ENCODE data around the gene GDF7. TPM values are rescaled to one million over a fixed set of nuclear protein-coding genes. Genes with fewer than 3 reads are reported as not detected.
A peak's percentile ranks its signal among the peaks of the same experiment; 100 is the strongest.

GDF7 gene
- total and polyA plus RNA-seq, 2 donors from 2014 or later, result 1.8 to 12.5 TPM

DNA sequence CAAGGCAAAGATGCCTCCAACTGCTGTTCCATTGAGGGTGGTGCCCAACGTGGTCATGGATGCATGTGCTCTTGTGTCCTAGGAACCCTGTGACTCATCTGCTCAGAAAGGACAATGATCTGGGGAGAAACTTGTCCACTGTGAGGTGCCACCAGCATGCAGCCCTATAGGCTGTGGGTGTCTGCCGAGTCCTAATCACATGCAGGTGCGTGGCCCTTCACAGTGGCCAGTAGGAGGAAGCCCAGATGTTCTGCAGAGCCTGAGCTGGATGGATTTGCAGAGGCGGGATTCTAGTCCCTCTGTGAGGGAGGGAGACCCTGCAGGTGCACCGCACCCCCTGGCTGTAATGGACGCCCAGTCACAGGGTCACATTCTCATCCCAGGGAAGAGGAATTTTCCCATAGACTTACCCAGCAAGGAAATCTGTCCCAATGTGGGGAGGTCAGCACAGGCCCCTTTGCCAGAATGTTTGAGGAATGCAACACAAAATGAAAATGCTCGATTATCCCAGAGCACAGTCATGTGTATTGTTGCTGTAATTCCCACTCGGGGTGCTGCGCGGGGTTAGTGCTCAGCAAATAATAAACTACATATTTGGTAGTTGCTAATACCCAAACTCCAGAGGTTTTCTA lies 13.9 kb downstream of the GDF7 start:
- H3K27me3 ChIP-seq (ENCODE audit: control insufficient read depth, insufficient read depth, low read length), result no peaks in the 10 kb centered on the region
- H3K36me3 ChIP-seq (ENCODE audit: control insufficient read depth in 2 of 3, insufficient read depth in 3 of 3, low read length in 3 of 3), result peaks cover 0 to 7% (median 2%) of the 10 kb centered on the region in 3 donors
- no peaks in the 10 kb centered on the region for H3K9me3 ChIP-seq (ENCODE audit: control insufficient read depth in 2 of 3, insufficient read depth in 1 of 3, low read length in 3 of 3)
- no peak overlapping the region for H3K4me3 ChIP-seq (ENCODE audit: low read length in 3 of 3)
- no peak for FAIRE-seq
- H3K9ac ChIP-seq (ENCODE audit: low read length in 3 of 3), result no peak overlapping the region
- DNase-seq, result no peak
- TF ChIP-seq, protein P1, sequence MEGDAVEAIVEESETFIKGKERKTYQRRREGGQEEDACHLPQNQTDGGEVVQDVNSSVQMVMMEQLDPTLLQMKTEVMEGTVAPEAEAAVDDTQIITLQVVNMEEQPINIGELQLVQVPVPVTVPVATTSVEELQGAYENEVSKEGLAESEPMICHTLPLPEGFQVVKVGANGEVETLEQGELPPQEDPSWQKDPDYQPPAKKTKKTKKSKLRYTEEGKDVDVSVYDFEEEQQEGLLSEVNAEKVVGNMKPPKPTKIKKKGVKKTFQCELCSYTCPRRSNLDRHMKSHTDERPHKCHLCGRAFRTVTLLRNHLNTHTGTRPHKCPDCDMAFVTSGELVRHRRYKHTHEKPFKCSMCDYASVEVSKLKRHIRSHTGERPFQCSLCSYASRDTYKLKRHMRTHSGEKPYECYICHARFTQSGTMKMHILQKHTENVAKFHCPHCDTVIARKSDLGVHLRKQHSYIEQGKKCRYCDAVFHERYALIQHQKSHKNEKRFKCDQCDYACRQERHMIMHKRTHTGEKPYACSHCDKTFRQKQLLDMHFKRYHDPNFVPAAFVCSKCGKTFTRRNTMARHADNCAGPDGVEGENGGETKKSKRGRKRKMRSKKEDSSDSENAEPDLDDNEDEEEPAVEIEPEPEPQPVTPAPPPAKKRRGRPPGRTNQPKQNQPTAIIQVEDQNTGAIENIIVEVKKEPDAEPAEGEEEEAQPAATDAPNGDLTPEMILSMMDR (IDR thresholded peaks at IDR 0.05; ENCODE audit: borderline replicate concordance, extremely low read depth, insufficient read depth), result no peak
- intact Hi-C loops (cut with DNase I), result no loop called here
- no peak overlapping the region for H3K27ac ChIP-seq (ENCODE audit: low read depth in 2 of 2, low read length in 2 of 2)
- H3K4me1 ChIP-seq (ENCODE audit: control insufficient read depth in 2 of 3, insufficient read depth in 2 of 3, low read depth in 1 of 3, low read length in 3 of 3), result peaks cover 0 to 16% (median 13%) of the 10 kb centered on the region in 3 donors

DNA sequence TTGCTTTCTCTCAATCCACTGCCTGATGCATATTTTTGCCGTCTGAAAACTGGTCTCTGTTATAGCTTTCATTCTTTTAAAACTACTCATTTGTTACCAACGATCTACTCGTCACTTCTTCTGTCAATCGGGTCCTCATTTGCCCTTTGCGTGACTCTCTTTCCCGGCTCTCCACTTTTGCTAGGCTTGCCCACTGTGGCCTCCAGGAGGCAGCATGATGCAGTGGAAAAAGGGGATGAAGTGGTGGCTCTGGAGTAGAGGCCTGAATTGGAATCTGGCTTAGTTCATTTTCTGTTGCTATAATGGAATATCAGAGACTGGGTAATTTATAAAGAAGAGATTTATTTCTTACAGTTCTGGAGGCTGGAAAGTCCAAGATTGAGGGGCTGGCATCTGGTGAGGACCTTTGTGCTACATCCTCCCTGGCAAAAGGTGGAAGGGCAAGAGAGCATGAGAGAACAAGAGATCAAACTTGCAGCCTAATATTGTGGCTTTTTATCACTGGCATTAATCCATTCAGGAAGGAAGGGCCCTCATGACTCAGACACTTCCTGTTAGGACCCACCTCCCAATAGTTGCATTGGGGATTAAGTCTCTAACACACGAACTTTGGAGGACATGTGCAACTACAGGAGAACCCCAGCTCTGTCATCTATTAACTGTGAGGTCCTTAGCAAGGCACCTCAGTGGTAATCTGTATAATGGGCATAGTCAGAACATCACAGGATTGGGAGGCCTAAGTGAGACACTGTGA lies 15.4 kb downstream of the GDF7 start:
- FAIRE-seq (no peak), DNase-seq (no peak)
- H3K27ac ChIP-seq (ENCODE audit: low read depth in 2 of 2, low read length in 2 of 2), result no peak overlapping the region
- intact Hi-C loops (cut with DNase I), result no loop called here
- H3K9me3 ChIP-seq (ENCODE audit: control insufficient read depth in 2 of 3, insufficient read depth in 1 of 3, low read length in 3 of 3), result no peaks in the 10 kb centered on the region
- no peak overlapping the region for H3K4me3 ChIP-seq (ENCODE audit: low read length in 3 of 3)
- H3K36me3 ChIP-seq (ENCODE audit: control insufficient read depth in 2 of 3, insufficient read depth in 3 of 3, low read length in 3 of 3), result peaks cover 2 to 7% (median 3%) of the 10 kb centered on the region in 3 donors
- TF ChIP-seq, protein P1 (IDR thresholded peaks at IDR 0.05; ENCODE audit: borderline replicate concordance, extremely low read depth, insufficient read depth), result peak; percentile 35
- peaks cover 0 to 5% (median 2%) of the 10 kb centered on the region in 3 donors for H3K4me1 ChIP-seq (ENCODE audit: control insufficient read depth in 2 of 3, insufficient read depth in 2 of 3, low read depth in 1 of 3, low read length in 3 of 3)
- H3K9ac ChIP-seq (ENCODE audit: low read length in 3 of 3), result no peak overlapping the region
- H3K27me3 ChIP-seq (ENCODE audit: control insufficient read depth, insufficient read depth, low read length), result no peaks in the 10 kb centered on the region

DNA sequence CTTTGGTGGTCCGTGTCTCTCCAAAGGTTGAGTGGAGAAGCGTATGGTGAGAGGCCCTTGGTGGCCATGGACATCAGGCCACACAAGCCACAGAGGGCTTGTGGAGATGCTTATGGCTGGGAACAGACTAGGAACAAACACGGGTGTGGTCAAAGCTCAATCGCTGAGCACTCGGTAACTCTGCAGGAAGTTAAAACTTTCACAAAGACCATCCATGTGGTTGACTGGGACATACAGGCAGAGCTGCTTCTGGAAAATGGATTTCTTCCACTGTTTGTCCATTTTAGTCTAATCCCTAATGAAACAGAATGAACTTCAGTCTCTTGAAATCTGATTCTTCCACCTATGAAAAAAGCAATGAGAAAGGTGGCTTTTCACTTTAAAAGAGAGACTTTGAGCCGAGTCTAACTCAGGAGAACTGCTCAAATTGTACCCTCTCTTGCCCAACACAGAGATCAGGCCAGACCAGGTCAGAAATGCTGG lies 17.7 kb downstream of the GDF7 start:
- no peak for FAIRE-seq
- H3K27ac ChIP-seq (ENCODE audit: low read depth in 2 of 2, low read length in 2 of 2), result peak overlapping the region in 1 of 2 donors; percentile 53

More for the DNA sequence above, 17.7 kb downstream of the GDF7 start:
- no peak for DNase-seq
- TF ChIP-seq, protein P1 (IDR thresholded peaks at IDR 0.05; ENCODE audit: borderline replicate concordance, extremely low read depth, insufficient read depth), result no peak
- Histone ChIP-seq H3K9ac (ENCODE audit: low read length in 3 of 3) (no peak overlapping the region), H3K9me3 (ENCODE audit: control insufficient read depth in 2 of 3, insufficient read depth in 1 of 3, low read length in 3 of 3) (no peaks in the 10 kb centered on the region), H3K4me1 (ENCODE audit: control insufficient read depth in 2 of 3, insufficient read depth in 2 of 3, low read depth in 1 of 3, low read length in 3 of 3) (peaks cover 0 to 4% (median 2%) of the 10 kb centered on the region in 3 donors), H3K4me3 (ENCODE audit: low read length in 3 of 3) (no peak overlapping the region), H3K27me3 (ENCODE audit: control insufficient read depth, insufficient read depth, low read length) (no peaks in the 10 kb centered on the region), H3K36me3 (ENCODE audit: control insufficient read depth in 2 of 3, insufficient read depth in 3 of 3, low read length in 3 of 3) (peaks cover 2 to 11% (median 5%) of the 10 kb centered on the region in 3 donors)
- intact Hi-C loops (cut with DNase I), result no loop called here

Measured in kidney (tissue), 14 donors.